ENCODE data around the gene EDN3. TPM values are rescaled to one million over a fixed set of nuclear protein-coding genes. Genes with fewer than 3 reads are reported as not detected.

Gene EDN3
- total and polyA plus RNA-seq, 2 donors (not counting 3 experiments of a cell fraction or from before 2014, with no cell fraction given) = not detected

DNA sequence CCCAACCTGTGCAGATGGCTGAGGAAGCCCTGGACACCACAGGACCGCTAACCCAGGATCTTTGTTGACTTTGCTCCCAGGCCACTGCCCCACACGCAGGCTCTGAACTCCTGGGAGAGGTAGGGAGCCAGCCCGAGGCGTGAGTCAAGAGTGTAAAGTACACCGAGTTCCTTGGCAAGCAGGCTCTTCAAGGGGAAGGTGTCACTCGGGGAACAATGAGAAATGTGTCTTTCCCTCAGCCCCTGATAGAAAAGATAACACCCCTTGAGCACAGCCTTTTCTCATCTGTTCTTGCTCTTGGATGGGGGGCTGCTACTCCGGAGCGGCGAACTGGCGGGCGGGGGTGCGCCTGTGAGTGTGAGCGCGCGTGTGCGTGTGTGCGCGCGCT is 472 bp upstream of the EDN3 start:
- dilution Hi-C loops (cut with MboI; ENCODE audit: extremely low pct_ligation_motif_present, low sequenced_read_pairs) = no loop called here
- Histone ChIP-seq H3K27me3 (ENCODE audit: control insufficient read depth in 2 of 2, insufficient read depth in 2 of 2, low read length in 2 of 2) (no peaks in the 10 kb centered on the region), H2AFZ (ENCODE audit: low read depth, low read length) (no peak overlapping the region), H3K9ac (replicated peaks; ENCODE audit: extremely low read depth, insufficient read depth, low read length) (no peak overlapping the region), H3K9me1 (replicated peaks; ENCODE audit: control insufficient read depth, extremely low read depth, insufficient read depth, low read length) (no peaks in the 10 kb centered on the region), H3K9me3 (replicated peaks; ENCODE audit: control insufficient read depth, insufficient read depth, low read length) (no peaks in the 10 kb centered on the region), H3K27ac (ENCODE audit: insufficient read depth, low read depth, low read length) (no peak overlapping the region), H3K79me2 (ENCODE audit: control insufficient read depth, insufficient read depth, low read length) (no peaks in the 10 kb centered on the region), H4K20me1 (replicated peaks; ENCODE audit: control insufficient read depth, extremely low read depth, insufficient read depth, low read length) (no peaks in the 10 kb centered on the region), H3K4me1 (ENCODE audit: control insufficient read depth, extremely low read depth, insufficient read depth, low read length) (no peaks in the 10 kb centered on the region), H3K4me2 (ENCODE audit: insufficient read depth, low read length) (no peak overlapping the region), H3K36me3 (ENCODE audit: control insufficient read depth in 2 of 2, extremely low read depth in 1 of 2, insufficient read depth in 2 of 2, low read length in 2 of 2) (no peaks in the 10 kb centered on the region), H3K4me3 (replicated peaks in 1 of 3; ENCODE audit: insufficient read depth in 1 of 3, low read depth in 1 of 3, low read length in 3 of 3) (no peak overlapping the region)
- no TSS peak for BruUV-seq (replicated peaks)
- FAIRE-seq (no peak), DNase-seq (ENCODE audit: low read depth, low spot score) (no peak)
- intact Hi-C loops (cut with micrococcal nuclease) = no loop called here
- ChIA-PET POLR2A (no interaction called here), CTCF (no interaction called here)
- TF ChIP-seq FOS (IDR thresholded peaks at IDR 0.05; ENCODE audit: borderline replicate concordance, insufficient read depth, low read length) (no peak), MYC (IDR thresholded peaks at IDR 0.05; ENCODE audit: low read depth, low read length) (no peak), MAX (IDR thresholded peaks at IDR 0.05; ENCODE audit: insufficient read depth, insufficient read length) (no peak), GATA2 (IDR thresholded peaks at IDR 0.05; ENCODE audit: insufficient read depth, insufficient read length, low read depth, low read length) (no peak), JUN (IDR thresholded peaks at IDR 0.05; ENCODE audit: borderline replicate concordance, insufficient read depth, insufficient read length, low read depth) (no peak), POLR2AphosphoS5 (IDR thresholded peaks at IDR 0.05; ENCODE audit: insufficient read depth, low read depth, low read length) (no peak), POLR2A (IDR thresholded peaks at IDR 0.05; ENCODE audit: low read depth, low read length) (no peak), EZH2 (IDR thresholded peaks at IDR 0.05; ENCODE audit: borderline replicate concordance, low read depth, low read length, severe bottlenecking) (no peak)
- TF ChIP-seq, protein P1, sequence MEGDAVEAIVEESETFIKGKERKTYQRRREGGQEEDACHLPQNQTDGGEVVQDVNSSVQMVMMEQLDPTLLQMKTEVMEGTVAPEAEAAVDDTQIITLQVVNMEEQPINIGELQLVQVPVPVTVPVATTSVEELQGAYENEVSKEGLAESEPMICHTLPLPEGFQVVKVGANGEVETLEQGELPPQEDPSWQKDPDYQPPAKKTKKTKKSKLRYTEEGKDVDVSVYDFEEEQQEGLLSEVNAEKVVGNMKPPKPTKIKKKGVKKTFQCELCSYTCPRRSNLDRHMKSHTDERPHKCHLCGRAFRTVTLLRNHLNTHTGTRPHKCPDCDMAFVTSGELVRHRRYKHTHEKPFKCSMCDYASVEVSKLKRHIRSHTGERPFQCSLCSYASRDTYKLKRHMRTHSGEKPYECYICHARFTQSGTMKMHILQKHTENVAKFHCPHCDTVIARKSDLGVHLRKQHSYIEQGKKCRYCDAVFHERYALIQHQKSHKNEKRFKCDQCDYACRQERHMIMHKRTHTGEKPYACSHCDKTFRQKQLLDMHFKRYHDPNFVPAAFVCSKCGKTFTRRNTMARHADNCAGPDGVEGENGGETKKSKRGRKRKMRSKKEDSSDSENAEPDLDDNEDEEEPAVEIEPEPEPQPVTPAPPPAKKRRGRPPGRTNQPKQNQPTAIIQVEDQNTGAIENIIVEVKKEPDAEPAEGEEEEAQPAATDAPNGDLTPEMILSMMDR (IDR thresholded peaks at IDR 0.05; ENCODE audit: extremely low read depth in 1 of 2, insufficient read depth in 1 of 2, low read depth in 1 of 2, low read length in 2 of 2) = no peak

All from endothelial cell of umbilical vein (primary cell).